K562 (cell line): Measurements from ENCODE around the gene ZDHHC11B. TPM values are rescaled to one million over a fixed set of nuclear protein-coding genes. Genes with fewer than 3 reads are reported as not detected.

Experiments
- ATAC-seq: fragments of 200-7000 bp; cut with Tn5 transposase; 3 replicates; pipeline ENCODE4 v1.9.1; 2020; ENCODE audit warnings: moderate library complexity
- BruUV-seq: library from RNA; stranded (reverse); fragments of 400-500 nt; replicated peaks from 2 replicates; lab custom pipeline; 2021; lab: Mats Ljungman, UMichigan
- CTCF ChIA-PET: fragments of 300-600 bp; formaldehyde crosslinking; extraction: SDS; loops from one replicate; lab custom pipeline; 2021; ENCODE audit warnings: low intra/inter-chr PET ratio; lab: Yijun Ruan, JAX
- POLR2A ChIA-PET: fragments of 300-600, 350-650 bp; sonication (Branson Sonifier 250); formaldehyde crosslinking; extraction: SDS; loops from one replicate; lab custom pipeline; 2021; ENCODE audit warnings: antibody characterized with exemption, inconsistent platforms; lab: Yijun Ruan, JAX
- DNase-seq, 4 experiments: peaks; one replicate each; pipeline versions ENCODE4 v3.0.0 to v3.0.0-alpha.2; 2011 to 2018; ENCODE audit warnings: low spot score in 3 of 4, mixed read lengths in 3 of 4; ENCODE audit errors: extremely low read depth in 1 of 4
- FAIRE-seq: peaks from 2 replicates; lab custom pipeline; 2011; peaks lifted over from hg19 to GRCh38; lab: Jason Lieb, UNC
- H2AFZ ChIP-seq: 2 replicates; pipeline ENCODE4 v1.6.0; 2011; ENCODE audit warnings: low read depth, low read length, control low read depth, inconsistent platforms
- H3K27ac ChIP-seq: fragments of 200-600 bp; 3 replicates; pipeline ENCODE4 v1.8.0; 2011; ENCODE audit warnings: low read depth, mild to moderate bottlenecking, control low read depth, inconsistent platforms, low read length, moderate library complexity, mixed read lengths; ENCODE audit errors: extremely low read depth
- H3K27me3 ChIP-seq, 2 experiments: fragments of 300-600 bp in 1 of 2; 2 replicates in 1 of 2; 3 replicates in 1 of 2; pipeline versions ENCODE4 v1.6.0 to v1.8.0; 2011; ENCODE audit warnings: inconsistent platforms in 2 of 2, low read length in 2 of 2, mild to moderate bottlenecking in 1 of 2, mixed read lengths in 1 of 2, moderate library complexity in 1 of 2; ENCODE audit not compliant: control insufficient read depth in 2 of 2, insufficient read depth in 2 of 2
- H3K36me3 ChIP-seq: fragments of 300-600 bp; 3 replicates; pipeline ENCODE4 v1.8.0; 2011; ENCODE audit warnings: mild to moderate bottlenecking, low read length, inconsistent platforms; ENCODE audit not compliant: control insufficient read depth, insufficient read depth
- H3K4me1 ChIP-seq, 2 experiments: fragments of 200-600 bp in 1 of 2; replicated peaks in 1 of 2; 2 replicates in 1 of 2; 3 replicates in 1 of 2; pipeline versions ENCODE4 v1.5.1 to v1.8.0; 2011; ENCODE audit warnings: inconsistent platforms in 2 of 2, low read length in 2 of 2, mild to moderate bottlenecking in 1 of 2, mixed read lengths in 1 of 2, moderate library complexity in 1 of 2; ENCODE audit not compliant: control insufficient read depth in 2 of 2, insufficient read depth in 2 of 2
- H3K4me2 ChIP-seq: 2 replicates; pipeline ENCODE4 v1.6.1; 2011; ENCODE audit warnings: low read length, control low read depth, inconsistent platforms, mixed read lengths; ENCODE audit not compliant: insufficient read depth
- H3K4me3 ChIP-seq: fragments of 200-600 bp; sonication (generic), shearing (Covaris generic); 2 replicates; pipeline ENCODE4 v1.5.1; 2016; ENCODE audit warnings: control low read depth, inconsistent platforms
- H3K79me2 ChIP-seq: fragments of 200-600 bp; 3 replicates; pipeline ENCODE4 v1.8.0; 2011; ENCODE audit warnings: low read length, inconsistent platforms; ENCODE audit not compliant: control insufficient read depth, insufficient read depth
- H3K9ac ChIP-seq, 2 experiments: 2 replicates each; pipeline versions ENCODE4 v1.6.0 to v1.6.1; 2011; ENCODE audit warnings: low read depth in 2 of 2, low read length in 2 of 2, control low read depth in 1 of 2, inconsistent platforms in 1 of 2, mild to moderate bottlenecking in 1 of 2, mixed read lengths in 1 of 2; ENCODE audit not compliant: insufficient read depth in 1 of 2
- H3K9me1 ChIP-seq: one replicate; pipeline ENCODE4 v1.6.0; 2011; ENCODE audit warnings: inconsistent platforms, mild to moderate bottlenecking, low read length, moderate library complexity; ENCODE audit not compliant: control insufficient read depth, insufficient read depth
- H3K9me3 ChIP-seq: replicated peaks from 2 replicates; pipeline ENCODE4 v1.5.1; 2011; ENCODE audit warnings: low read depth, low read length, inconsistent platforms; ENCODE audit not compliant: control insufficient read depth, insufficient read depth
- H4K20me1 ChIP-seq: replicated peaks from 2 replicates; pipeline ENCODE4 v1.6.1; 2011; ENCODE audit warnings: low read length, inconsistent platforms, mixed read lengths; ENCODE audit not compliant: control insufficient read depth, insufficient read depth
- JUN ChIP-seq, 2 experiments: sonication (generic) in 1 of 2; formaldehyde crosslinking in 1 of 2; IDR thresholded peaks; 2 replicates each; pipeline versions ENCODE4 v1.6.1 to v1.8.0; 2012 to 2022; ENCODE audit warnings: borderline replicate concordance in 2 of 2, mild to moderate bottlenecking in 2 of 2, improper control_type of control experiment in 1 of 2, low read depth in 1 of 2, low read length in 1 of 2, missing genetic modification reagents in 1 of 2
- JUND ChIP-seq, 2 experiments: IDR thresholded peaks; 2 replicates in 1 of 2; 3 replicates in 1 of 2; pipeline ENCODE4 v1.6.1; 2011; ENCODE audit warnings: borderline replicate concordance in 2 of 2, low read depth in 2 of 2, low read length in 2 of 2, improper control_type of control experiment in 1 of 2, missing biosample characterization in 1 of 2, missing genetic modification characterization in 1 of 2, missing genetic modification reagents in 1 of 2
- KDM5B ChIP-seq: fragments of 200-600 bp; sonication (generic); IDR thresholded peaks from 2 replicates; pipeline ENCODE4 v1.6.1; 2012; ENCODE audit warnings: low read depth, mild to moderate bottlenecking, moderate library complexity, low read length, control low read depth, inconsistent platforms; ENCODE audit not compliant: insufficient replicate concordance
- MAFK ChIP-seq: IDR thresholded peaks from 2 replicates; pipeline ENCODE4 v1.6.1; 2011; ENCODE audit warnings: low read length, improper control_type of control experiment
- POLR2G ChIP-seq: fragments of 200-400 bp; formaldehyde crosslinking; IDR thresholded peaks from 2 replicates; pipeline ENCODE4 v1.6.1; 2017; ENCODE audit warnings: low read depth, mild to moderate bottlenecking, antibody characterized with exemption, low read length, moderate library complexity
- POU5F1 ChIP-seq: fragments of 150-350 bp; IDR thresholded peaks from 2 replicates; pipeline ENCODE4 v1.6.1; 2014; ENCODE audit warnings: borderline replicate concordance, low read length, low read depth, mild to moderate bottlenecking; ENCODE audit not compliant: partially characterized antibody
- RFX5 ChIP-seq: IDR thresholded peaks from 2 replicates; pipeline ENCODE4 v1.6.1; 2011; ENCODE audit warnings: low read depth, mild to moderate bottlenecking, improper control_type of control experiment, low read length
- SMARCC2 ChIP-seq: fragments of 450-650 bp; IDR thresholded peaks from 2 replicates; pipeline ENCODE4 v1.6.1; 2017; ENCODE audit warnings: antibody characterized with exemption, moderate library complexity, mild to moderate bottlenecking, low read depth
- SMC3 ChIP-seq: conservative IDR thresholded peaks from 2 replicates; pipeline ENCODE4 v1.6.1; 2011; ENCODE audit warnings: low read depth, low read length, improper control_type of control experiment; ENCODE audit not compliant: insufficient read depth
- ZBTB43 ChIP-seq: sonication (generic); formaldehyde crosslinking; IDR thresholded peaks from 2 replicates; pipeline ENCODE4 v1.8.0; 2023; ENCODE audit warnings: mild to moderate bottlenecking, missing genetic modification reagents
- WGBS: fragments of 100-300 bp; shearing (Covaris generic); methylation state at CpG from one replicate; pipeline ENCODE4 v1.1.6; 2016; ENCODE audit warnings: low coverage, mixed read lengths; ENCODE audit not compliant: insufficient coverage; ENCODE audit errors: missing lambda C conversion rate; 5-methylcytosine and 5-hydroxymethylcytosine counted together
- in situ Hi-C: fragments of 300-500 bp; cut with MboI; formaldehyde crosslinking; loops from 4 replicates; pipeline ENCODE4 v1.15.0; 2018; ENCODE audit warnings: inconsistent platforms, mixed read lengths
- intact Hi-C: fragments of 100-400 bp; cut with micrococcal nuclease; formaldehyde crosslinking; loops from 2 replicates; pipeline ENCODE4 v1.14.2; 2022
- polyA plus RNA-seq, 8 experiments: library from polyadenylated mRNA; depleted of rRNA in 4 of 8; stranded (reverse) in 5 of 8; unstranded in 3 of 8; fragments of >200 nt; fragmentation: Nextera tagmentation in 2 of 8; fragmentation: Illumina TruSeq in 1 of 8; extraction: Ambion mirVana in 2 of 8; extraction: Trizol in 1 of 8; gene quantifications; 2 replicates each; pipeline versions ENCODE4 v1.2.1 to v1.2.3, GENCODE V29; 2011 to 2014; ENCODE audit warnings: inconsistent platforms in 1 of 8, missing spikeins in 1 of 8
- total RNA-seq, 7 experiments: library from RNA; depleted of rRNA in 6 of 7; stranded (reverse); fragments of >200 nt in 6 of 7; fragmentation: Illumina TruSeq in 2 of 7; extraction: Trizol in 2 of 7; gene quantifications; 2 replicates each; pipeline versions ENCODE4 v1.2.1 to v1.2.3, GENCODE V29; 2011 to 2021; ENCODE audit warnings: low replicate concordance in 1 of 7

Gene ZDHHC11B
- total and polyA plus RNA-seq, 9 of the 15 experiments (the other 6 are each of a cell fraction or from before 2014, with no cell fraction given), result 0.03 to 0.23 (median 0.15) TPM; not detected in 3

- ChIA-PET CTCF (no interaction called here), POLR2A (interaction anchor here (0.6 kb wide), 2 partner anchors 89 to 139 kb away, joined by 3 read pairs; no protein-coding TSS in a partner anchor)
- no peaks in the 10 kb centered on the region for H3K9me1 ChIP-seq
- H3K4me3 ChIP-seq, result no peak overlapping the region
- H3K36me3 ChIP-seq, result peaks cover 44% of the 10 kb centered on the region; the same call in 2 of the 3 replicates
- H2AFZ ChIP-seq, result no peak overlapping the region
- DNase-seq, result no peak
- no peak for FAIRE-seq
- peak; percentile 44; the same call in 1 of the 2 replicates for TF ChIP-seq POLR2G
- no peak for TF ChIP-seq RFX5
- H3K4me1 ChIP-seq, result peaks cover 4 to 84% of the 10 kb centered on the region in 2 experiments; a peak in 4 of 5 replicates
- no peaks in the 10 kb centered on the region for H3K79me2 ChIP-seq
- no peak overlapping the region for H3K4me2 ChIP-seq
- no peaks in the 10 kb centered on the region for H3K9me3 ChIP-seq
- H3K9ac ChIP-seq, result no peak overlapping the region
- 86% methylated on average over 30 of the region's 44 CpGs for WGBS
- H4K20me1 ChIP-seq, result peaks cover 38% of the 10 kb centered on the region
- BruUV-seq, result no TSS peak
- intact Hi-C loops (no loop called here), in situ Hi-C loops (no loop called here)
- no peaks in the 10 kb centered on the region for H3K27me3 ChIP-seq
- H3K27ac ChIP-seq, result no peak overlapping the region
- no peak for ATAC-seq
These were observed 116.1 kb downstream of the ZDHHC11B start for GRCh38 chr5:668283-668995.

GRCh38 chr5:666816-667498 is 117.6 kb downstream of the ZDHHC11B start:
- no peak overlapping the region for H2AFZ ChIP-seq
- ChIA-PET CTCF (no interaction called here), POLR2A (no interaction called here)
- H3K9me3 ChIP-seq, result no peaks in the 10 kb centered on the region
- no peak overlapping the region for H3K4me2 ChIP-seq
- peaks cover 56% of the 10 kb centered on the region; the same call in 2 of the 3 replicates for H3K36me3 ChIP-seq
- DNase-seq (no peak), ATAC-seq (no peak), FAIRE-seq (no peak)
- 95% methylated on average over 13 of the region's 13 CpGs for WGBS
- H3K9me1 ChIP-seq, result no peaks in the 10 kb centered on the region
- no peak overlapping the region for H3K4me3 ChIP-seq
- TF ChIP-seq KDM5B, result no peak
- no peak for TF ChIP-seq JUND (IDR thresholded peaks at IDR 0.05; ENCODE audit: borderline replicate concordance, low read depth, low read length)
- TF ChIP-seq JUND (tag; IDR thresholded peaks at IDR 0.05; ENCODE audit: borderline replicate concordance, low read depth, low read length), result no peak
- TF ChIP-seq POU5F1, result no peak
- TF ChIP-seq MAFK, result no peak
- TF ChIP-seq ZBTB43 (CRISPR knock-in tag), result no peak
- no peak for TF ChIP-seq SMC3
- no peak for TF ChIP-seq JUN (IDR thresholded peaks at IDR 0.05; ENCODE audit: borderline replicate concordance, low read depth, low read length)
- no peak for TF ChIP-seq JUN (CRISPR knock-in tag; IDR thresholded peaks at IDR 0.05; ENCODE audit: borderline replicate concordance)
- TF ChIP-seq SMARCC2, result no peak
- H3K27ac ChIP-seq, result no peak overlapping the region
- peaks cover 33% of the 10 kb centered on the region for H4K20me1 ChIP-seq
- intact Hi-C loops (no loop called here), in situ Hi-C loops (no loop called here)
- BruUV-seq, result no TSS peak
- H3K4me1 ChIP-seq, result peaks cover 4 to 72% of the 10 kb centered on the region in 2 experiments; a peak in 3 of 5 replicates
- no peak overlapping the region for H3K9ac ChIP-seq
- H3K27me3 ChIP-seq, result no peaks in the 10 kb centered on the region
- no peaks in the 10 kb centered on the region for H3K79me2 ChIP-seq
